ENCODE data around the gene HYI. TPM values are rescaled to one million over a fixed set of nuclear protein-coding genes. Genes with fewer than 3 reads are reported as not detected.
"Not testable (repeated sequence)": the region's sequence is repeated elsewhere in the genome, so short reads cannot be mapped to it uniquely, and the experiment has no call there.

Gene HYI
- 47.8 TPM for total RNA-seq (ENCODE audit: unreplicated experiment)
- long read RNA-seq, partial matches to known transcripts: 1 of 3 reads
- long read RNA-seq, other reads (novel, unspliced or antisense): 1 of 3 reads

- Mint-ChIP-seq H3K4me1 (ENCODE audit: unreplicated experiment) (peaks cover 35% of the 10 kb centered on the region), H3K27ac (ENCODE audit: unreplicated experiment) (peak within 1 kb of the TSS; percentile 84), H3K4me3 (ENCODE audit: unreplicated experiment) (peak within 1 kb of the TSS; percentile 93), H3K27me3 (ENCODE audit: unreplicated experiment) (peaks cover 13% of the 10 kb centered on the region), H3K36me3 (ENCODE audit: low read depth, unreplicated experiment) (peaks cover 38% of the 10 kb centered on the region), H3K9me3 (ENCODE audit: unreplicated experiment) (no peaks in the 10 kb centered on the region)
- no peak for TF ChIP-seq CTCF (IDR thresholded peaks at IDR 0.05; ENCODE audit: unreplicated experiment)
- peak; percentile 74 for DNase-seq (ENCODE audit: low spot score)
These were observed at the start of gene HYI for GRCh38 chr1:43453442-43454269. Gene HYI, minus strand, starts transcription at chr1:43453931. Its CDS starts 138 bp downstream, at chr1:43453793.

GRCh38 chr1:43501806-43502205 lies 48.1 kb upstream of the HYI start:
- not testable (repeated sequence) for H3K4me1 Mint-ChIP-seq (ENCODE audit: unreplicated experiment); H3K9me3 Mint-ChIP-seq (ENCODE audit: unreplicated experiment); H3K27ac Mint-ChIP-seq (ENCODE audit: unreplicated experiment); H3K27me3 Mint-ChIP-seq (ENCODE audit: unreplicated experiment); H3K4me3 Mint-ChIP-seq (ENCODE audit: unreplicated experiment); DNase-seq (ENCODE audit: low spot score); H3K36me3 Mint-ChIP-seq (ENCODE audit: low read depth, unreplicated experiment)

GRCh38 chr1:43499898-43500297 lies 46.2 kb upstream of the HYI start:
- Mint-ChIP-seq H3K4me1 (ENCODE audit: unreplicated experiment) (no peaks in the 10 kb centered on the region), H3K36me3 (ENCODE audit: low read depth, unreplicated experiment) (peaks cover 4% of the 10 kb centered on the region), H3K27me3 (ENCODE audit: unreplicated experiment) (no peaks in the 10 kb centered on the region), H3K4me3 (ENCODE audit: unreplicated experiment) (no peak overlapping the region), H3K9me3 (ENCODE audit: unreplicated experiment) (no peaks in the 10 kb centered on the region), H3K27ac (ENCODE audit: unreplicated experiment) (no peak overlapping the region)
- no peak for DNase-seq (ENCODE audit: low spot score)
- no peak for TF ChIP-seq CTCF (IDR thresholded peaks at IDR 0.05; ENCODE audit: unreplicated experiment)

- Mint-ChIP-seq H3K36me3 (ENCODE audit: low read depth, unreplicated experiment) (no peaks in the 10 kb centered on the region), H3K4me3 (ENCODE audit: unreplicated experiment) (no peak overlapping the region), H3K4me1 (ENCODE audit: unreplicated experiment) (peaks cover 9% of the 10 kb centered on the region), H3K27ac (ENCODE audit: unreplicated experiment) (no peak overlapping the region), H3K27me3 (ENCODE audit: unreplicated experiment) (no peaks in the 10 kb centered on the region), H3K9me3 (ENCODE audit: unreplicated experiment) (no peaks in the 10 kb centered on the region)
- TF ChIP-seq CTCF (IDR thresholded peaks at IDR 0.05; ENCODE audit: unreplicated experiment): no peak
- no peak for DNase-seq (ENCODE audit: low spot score)
These were observed 41.5 kb upstream of the HYI start for GRCh38 chr1:43495204-43495603.

- Mint-ChIP-seq H3K9me3 (ENCODE audit: unreplicated experiment) (no peaks in the 10 kb centered on the region), H3K4me3 (ENCODE audit: unreplicated experiment) (no peak overlapping the region), H3K4me1 (ENCODE audit: unreplicated experiment) (peaks cover 9% of the 10 kb centered on the region), H3K36me3 (ENCODE audit: low read depth, unreplicated experiment) (no peaks in the 10 kb centered on the region), H3K27ac (ENCODE audit: unreplicated experiment) (no peak overlapping the region), H3K27me3 (ENCODE audit: unreplicated experiment) (no peaks in the 10 kb centered on the region)
- DNase-seq (ENCODE audit: low spot score): no peak
- TF ChIP-seq CTCF (IDR thresholded peaks at IDR 0.05; ENCODE audit: unreplicated experiment): no peak
These were observed 40.1 kb upstream of the HYI start for GRCh38 chr1:43493661-43494450.

Data from endothelial cell (in vitro differentiated cells).